Astrocyte of the hippocampus (primary cell): ENCODE data around the gene ARHGAP45.
A peak's percentile ranks its signal among the peaks of the same experiment; 100 is the strongest.

ENCODE experiments used
- DNase-seq: peaks from one replicate; pipeline ENCODE4 v3.0.0; 2011; ENCODE audit warnings: low read depth, low spot score

Gene ARHGAP45

DNA sequence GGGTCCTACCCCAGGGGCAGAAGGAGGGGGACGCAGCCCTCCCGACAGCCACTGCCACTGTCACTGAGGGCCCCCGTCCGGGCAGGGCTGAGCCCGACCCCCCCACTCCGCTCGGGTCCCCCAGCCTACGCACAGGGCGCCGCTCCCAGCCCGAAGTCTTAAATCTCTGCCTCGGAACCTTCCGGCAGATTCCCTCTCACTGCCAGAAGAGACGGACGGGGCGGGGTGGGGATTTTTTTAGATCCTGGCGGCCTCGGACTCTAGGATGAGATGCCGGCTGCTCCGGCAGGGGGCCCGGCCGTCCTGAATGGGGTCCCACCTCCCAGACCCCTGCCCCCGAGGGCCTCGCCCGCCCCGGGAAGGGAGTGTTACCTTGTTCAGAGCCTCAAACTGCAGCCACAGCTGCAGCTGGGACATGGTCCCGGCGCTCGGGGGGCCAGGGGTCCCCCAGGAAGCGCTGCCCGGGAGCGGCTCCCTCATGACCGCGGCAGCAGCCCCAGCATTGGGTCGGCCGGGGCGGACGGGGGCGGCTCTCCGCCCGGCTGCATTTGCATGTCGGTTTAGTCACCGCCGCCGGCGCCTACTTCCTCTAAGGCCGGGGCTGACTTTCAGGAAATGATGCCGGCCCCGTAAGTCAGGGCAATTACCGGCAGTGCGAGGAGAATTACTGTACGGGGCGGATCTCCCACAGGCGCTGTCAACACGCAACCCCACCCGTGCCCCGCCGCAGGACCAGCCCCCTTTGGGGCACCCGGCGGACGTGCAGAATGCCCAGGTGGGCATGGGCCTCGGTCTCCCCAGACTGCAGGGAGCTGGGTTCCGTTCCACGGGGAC, 65.0 kb downstream of the ARHGAP45 start:
- DNase-seq: peak; percentile 93

DNA sequence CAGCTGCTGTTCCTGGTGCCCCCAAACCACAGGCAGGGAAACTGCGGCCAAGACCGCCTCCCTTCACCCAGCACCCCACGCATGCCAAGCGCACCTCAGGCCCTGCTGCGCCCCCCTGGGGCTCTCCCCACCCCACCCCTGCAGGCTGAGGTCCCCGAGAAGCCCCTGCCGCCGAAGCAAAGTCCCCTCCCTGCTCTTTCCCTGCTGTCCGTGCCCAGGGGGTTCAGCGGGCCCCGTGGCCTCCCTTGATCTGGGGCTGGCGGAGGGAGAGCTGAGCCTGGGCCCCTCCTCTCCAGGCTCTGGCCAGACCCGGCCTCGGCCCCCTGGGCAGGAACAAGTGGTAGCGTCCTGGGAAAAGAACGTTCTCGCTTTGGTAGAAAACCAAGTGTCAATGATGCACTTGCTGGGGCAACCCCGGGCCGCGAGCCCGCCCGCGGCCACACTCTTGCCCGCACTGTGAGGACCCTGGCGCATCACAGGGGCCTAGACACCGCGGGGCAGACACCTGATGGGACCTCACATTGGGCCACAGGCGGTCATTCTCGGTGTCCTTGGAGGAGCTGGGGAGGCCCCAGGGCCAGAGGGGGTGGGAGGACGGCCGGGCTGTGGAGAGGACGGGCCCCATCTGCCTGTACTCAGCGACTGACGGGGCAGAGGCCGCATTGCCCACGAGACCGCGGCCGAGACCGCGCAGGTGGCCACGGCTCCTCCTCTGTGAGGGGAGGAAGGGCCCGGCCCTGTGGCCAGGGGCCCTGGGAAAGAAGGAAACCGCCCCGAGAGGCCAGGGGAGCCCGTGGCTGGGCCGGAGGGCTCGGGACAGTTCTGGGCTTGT, 65.8 kb downstream of the ARHGAP45 start:
- DNase-seq: peak; percentile 35

DNA sequence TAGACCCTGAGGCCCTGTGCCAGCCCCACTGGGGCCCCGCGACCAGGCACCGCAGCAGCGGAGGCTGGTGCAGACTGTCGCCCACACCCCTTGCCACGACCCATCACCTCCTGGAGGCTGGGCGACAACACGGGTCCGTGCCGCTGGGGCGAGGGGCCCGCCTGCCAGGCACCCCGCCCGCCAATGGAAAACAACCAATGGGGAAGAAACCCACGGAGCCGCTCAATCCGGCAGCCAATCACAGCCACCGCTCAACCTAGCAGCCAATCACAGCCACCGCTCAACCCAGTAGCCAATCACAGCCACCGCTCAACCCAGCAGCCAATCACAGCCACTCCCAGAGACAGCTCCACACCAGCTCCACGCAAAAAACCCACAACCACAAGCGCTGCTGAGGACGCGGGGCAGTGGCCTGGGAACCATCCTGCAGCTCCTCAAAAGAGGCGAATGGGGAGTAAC, 66.5 kb downstream of the ARHGAP45 start:
- no peak for DNase-seq

DNA sequence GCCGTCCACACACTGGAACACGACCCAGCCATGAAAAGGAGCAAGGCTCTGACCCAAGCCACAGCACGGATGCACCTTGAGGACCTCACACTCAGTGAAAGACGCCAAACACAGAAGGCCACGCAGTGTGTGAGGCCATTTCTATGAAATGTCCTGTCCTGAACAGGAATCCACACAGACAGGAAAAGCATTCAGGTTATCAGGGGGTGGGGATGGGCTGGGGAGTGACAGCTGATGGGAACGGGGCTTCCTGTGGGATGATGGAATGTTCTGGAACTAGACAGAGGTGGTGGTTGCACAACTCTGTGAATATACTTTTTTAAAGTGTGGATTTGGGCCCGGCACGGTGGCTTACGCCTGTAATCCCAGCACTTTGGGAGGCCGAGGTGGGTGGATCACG, 67.5 kb downstream of the ARHGAP45 start:
- no peak for DNase-seq

DNA sequence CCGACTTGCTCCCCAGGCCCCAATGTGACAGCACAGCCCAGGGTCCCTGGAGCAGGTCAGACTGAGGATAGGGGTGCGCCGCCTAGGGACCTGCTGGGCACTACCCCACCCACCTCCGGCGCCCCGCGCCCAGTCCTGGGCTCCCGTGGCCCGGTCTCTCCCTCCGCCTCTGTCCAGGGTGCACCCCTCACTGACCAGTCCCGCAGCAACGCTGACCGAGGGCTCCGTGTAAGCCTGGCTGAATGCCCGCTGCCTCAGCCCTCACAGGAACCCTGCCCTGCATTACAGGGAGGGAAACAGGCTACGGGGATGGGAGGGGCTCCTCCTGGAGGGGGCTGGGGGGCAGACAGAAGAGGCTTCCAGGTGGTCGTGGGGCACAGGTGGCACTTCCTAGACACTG, 68.5 kb downstream of the ARHGAP45 start:
- no peak for DNase-seq

DNA sequence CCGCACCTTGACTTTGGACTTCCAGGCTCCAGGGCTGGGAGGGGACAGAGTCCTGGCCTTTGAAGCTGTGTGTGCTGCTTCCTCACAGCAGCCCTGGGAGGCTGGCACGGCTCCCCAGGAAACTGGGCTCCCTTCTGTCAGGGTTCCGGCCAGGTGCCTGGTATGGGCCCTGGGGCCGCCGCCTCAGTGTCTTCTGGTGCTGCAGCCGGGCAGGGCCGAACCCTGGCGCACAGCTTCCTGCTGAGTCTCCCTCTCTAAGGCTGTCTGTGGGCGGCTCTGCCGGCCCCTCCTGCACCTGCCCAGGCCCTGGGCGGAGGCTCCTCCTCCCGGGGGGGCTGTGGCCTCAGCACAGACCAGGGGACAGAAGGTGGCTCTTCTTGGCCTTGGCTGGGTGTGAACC, 69.2 kb downstream of the ARHGAP45 start:
- DNase-seq: no peak
